NCI-H2107 treated with DMSO at 0.1 percent for 48 hours (cell line): ENCODE measurements around the gene RILPL1.
"Not testable (repeated sequence)": the region's sequence is repeated elsewhere in the genome, so short reads cannot be mapped to it uniquely, and the experiment has no call there.

Source experiments
- DNase-seq: peaks from one replicate; lab custom pipeline; 2025; ENCODE audit not compliant: unreplicated experiment; lab: John Stamatoyannopoulos, UW

RILPL1 gene

GRCh38 chr12:123533672-123534643 is at the start of gene RILPL1:
Gene RILPL1 (minus strand): TSS chr12:123533719. CDS start chr12:123533482, 237 bp downstream.
- no peak for DNase-seq

- DNase-seq, result no peak
Measured at GRCh38 chr12:123580772-123581171, 47.3 kb upstream of the RILPL1 start.

- DNase-seq, result not testable (repeated sequence)
Measured at GRCh38 chr12:123578829-123579228, 45.3 kb upstream of the RILPL1 start.

- DNase-seq, result no peak
Measured at GRCh38 chr12:123578243-123578642, 44.7 kb upstream of the RILPL1 start.

GRCh38 chr12:123576611-123577010 is 43.1 kb upstream of the RILPL1 start:
- no peak for DNase-seq

- no peak for DNase-seq
Measured at GRCh38 chr12:123573870-123574269, 40.4 kb upstream of the RILPL1 start.

GRCh38 chr12:123572391-123572790 is 38.9 kb upstream of the RILPL1 start:
- DNase-seq, result no peak

- DNase-seq, result no peak
Measured at GRCh38 chr12:123571343-123571813, 37.9 kb upstream of the RILPL1 start.

GRCh38 chr12:123559468-123559867 is 25.9 kb upstream of the RILPL1 start:
- DNase-seq, result no peak

- DNase-seq, result not testable (repeated sequence)
Measured at GRCh38 chr12:123558487-123558886, 25.0 kb upstream of the RILPL1 start.

GRCh38 chr12:123554843-123555242 is 21.3 kb upstream of the RILPL1 start:
- not testable (repeated sequence) for DNase-seq

GRCh38 chr12:123554136-123554535 is 20.6 kb upstream of the RILPL1 start:
- DNase-seq, result not testable (repeated sequence)

- DNase-seq, result no peak
Measured at GRCh38 chr12:123550700-123551099, 17.2 kb upstream of the RILPL1 start.

GRCh38 chr12:123548107-123548506 is 14.6 kb upstream of the RILPL1 start:
- DNase-seq, result no peak

GRCh38 chr12:123546281-123546680 is 12.8 kb upstream of the RILPL1 start:
- no peak for DNase-seq

- no peak for DNase-seq
Measured at GRCh38 chr12:123543541-123543940, 10.0 kb upstream of the RILPL1 start.

GRCh38 chr12:123540899-123541662 is 7.6 kb upstream of the RILPL1 start:
- no peak for DNase-seq

GRCh38 chr12:123535952-123536351 is 2.4 kb upstream of the RILPL1 start:
- DNase-seq, result not testable (repeated sequence)

- DNase-seq, result no peak
Measured at GRCh38 chr12:123532808-123533649, 490 bp downstream of the RILPL1 start.

GRCh38 chr12:123532019-123532418 is 1.5 kb downstream of the RILPL1 start:
- no peak for DNase-seq

GRCh38 chr12:123531091-123531490 is 2.4 kb downstream of the RILPL1 start:
- no peak for DNase-seq
